NB4 (cell line): ENCODE data around the gene OR51S1.

Experiments
- CTCF ChIP-seq: IDR thresholded peaks from one replicate; pipeline ENCODE4 v1.5.1; 2012; ENCODE audit warnings: low read depth, low read length
- POLR2A ChIP-seq: IDR thresholded peaks from 2 replicates; pipeline ENCODE4 v1.6.1; 2011; ENCODE audit warnings: mild to moderate bottlenecking; ENCODE audit not compliant: insufficient read length; ENCODE audit errors: extremely low read depth

DNA sequence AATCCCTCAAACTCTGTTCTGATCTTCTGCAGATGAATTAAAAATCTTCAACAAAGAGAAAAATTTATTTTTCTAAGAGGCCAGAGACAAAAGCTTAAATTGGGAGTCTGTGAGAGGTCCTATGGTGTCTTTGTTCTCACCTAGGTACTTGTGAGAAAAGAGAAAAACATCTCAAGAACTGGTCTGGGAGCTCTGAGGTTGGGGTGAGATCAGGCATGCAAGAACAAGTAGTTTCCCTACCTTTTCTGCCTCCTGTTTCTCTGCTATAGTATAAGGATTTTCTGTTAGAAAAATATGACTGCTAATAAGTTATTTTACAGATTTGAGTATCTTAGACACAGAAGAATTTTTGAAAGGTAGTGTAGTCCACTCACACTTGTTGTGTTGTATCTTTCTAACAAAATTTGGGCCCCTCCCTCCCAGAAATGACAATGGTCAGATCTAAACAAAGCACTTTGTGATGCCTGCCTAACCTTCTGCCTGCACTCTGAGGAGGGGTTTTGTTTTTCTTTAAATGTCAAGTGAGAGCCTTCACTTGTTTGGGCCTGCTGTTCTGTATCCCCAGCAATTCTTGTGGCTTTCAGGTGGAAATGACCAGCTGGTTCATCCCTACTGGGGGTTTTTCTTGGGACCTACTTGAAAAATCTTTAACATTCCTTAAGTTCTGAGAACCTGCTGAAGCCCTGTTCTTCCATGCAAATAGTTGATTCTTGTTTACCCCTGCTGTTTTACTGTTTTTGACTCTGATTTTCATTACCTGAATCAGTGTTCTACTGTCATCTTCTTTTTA, 13.6 kb upstream of the OR51S1 start:
- no peak for TF ChIP-seq CTCF
- TF ChIP-seq POLR2A: no peak
